ENCODE measurements around the gene SLC6A7.

SLC6A7 gene

DNA sequence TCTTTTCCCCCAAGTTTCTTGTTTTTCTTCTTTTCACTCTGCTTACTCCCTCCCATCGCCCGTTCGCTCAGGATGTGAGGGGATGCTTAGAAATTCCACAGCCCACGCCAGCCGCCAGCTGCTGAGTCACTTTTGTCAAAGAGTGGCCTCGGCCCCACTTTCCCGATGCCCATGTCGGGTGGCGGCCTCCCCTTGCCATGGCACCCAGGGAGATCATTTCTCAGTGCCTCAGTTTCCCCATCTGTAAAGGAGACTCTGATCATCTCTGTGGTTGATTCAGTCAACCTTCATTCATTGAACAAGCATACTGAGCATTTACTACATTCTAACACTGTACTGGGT is 33.9 kb upstream of the SLC6A7 start:
- no peak for DNase-seq

DNA sequence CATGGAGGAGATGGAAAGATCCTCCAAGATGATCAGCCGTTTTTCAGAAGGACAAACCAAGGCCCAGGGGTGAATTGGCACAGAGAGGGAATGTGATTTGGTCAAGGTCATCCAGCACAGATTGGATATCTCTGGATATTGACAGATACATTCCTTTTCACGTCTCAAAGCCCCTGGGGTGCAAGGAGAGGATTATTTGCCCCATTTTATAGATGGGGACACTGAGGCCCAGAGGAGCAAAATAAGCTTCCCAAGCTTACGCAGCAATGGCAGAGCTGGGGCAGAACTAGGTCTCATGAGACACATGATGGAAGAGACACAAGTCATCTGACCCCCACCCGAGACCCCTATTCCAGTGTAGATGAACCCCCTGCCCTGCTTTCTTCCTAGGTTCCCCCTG is 33.3 kb upstream of the SLC6A7 start:
- DNase-seq: no peak

DNA sequence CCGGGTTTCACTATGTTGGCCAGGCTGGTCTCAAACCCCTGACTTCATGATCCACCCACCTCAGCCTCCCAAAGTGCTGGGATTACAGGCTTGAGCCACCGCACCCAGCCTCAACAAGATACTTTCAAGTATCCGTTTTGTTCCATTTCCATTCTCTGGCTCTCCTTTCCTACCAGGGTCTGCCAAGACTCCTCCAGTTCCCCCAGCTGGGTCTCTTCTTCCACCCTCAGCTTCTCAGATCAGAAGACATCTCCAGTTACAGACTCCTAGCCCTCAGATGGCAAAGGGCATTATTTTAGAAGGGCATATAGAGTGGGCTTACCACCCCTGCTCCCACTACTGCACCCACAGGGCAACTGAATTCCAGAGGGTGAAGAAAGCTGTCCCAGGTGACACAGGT is 32.7 kb upstream of the SLC6A7 start:
- no peak for DNase-seq

DNA sequence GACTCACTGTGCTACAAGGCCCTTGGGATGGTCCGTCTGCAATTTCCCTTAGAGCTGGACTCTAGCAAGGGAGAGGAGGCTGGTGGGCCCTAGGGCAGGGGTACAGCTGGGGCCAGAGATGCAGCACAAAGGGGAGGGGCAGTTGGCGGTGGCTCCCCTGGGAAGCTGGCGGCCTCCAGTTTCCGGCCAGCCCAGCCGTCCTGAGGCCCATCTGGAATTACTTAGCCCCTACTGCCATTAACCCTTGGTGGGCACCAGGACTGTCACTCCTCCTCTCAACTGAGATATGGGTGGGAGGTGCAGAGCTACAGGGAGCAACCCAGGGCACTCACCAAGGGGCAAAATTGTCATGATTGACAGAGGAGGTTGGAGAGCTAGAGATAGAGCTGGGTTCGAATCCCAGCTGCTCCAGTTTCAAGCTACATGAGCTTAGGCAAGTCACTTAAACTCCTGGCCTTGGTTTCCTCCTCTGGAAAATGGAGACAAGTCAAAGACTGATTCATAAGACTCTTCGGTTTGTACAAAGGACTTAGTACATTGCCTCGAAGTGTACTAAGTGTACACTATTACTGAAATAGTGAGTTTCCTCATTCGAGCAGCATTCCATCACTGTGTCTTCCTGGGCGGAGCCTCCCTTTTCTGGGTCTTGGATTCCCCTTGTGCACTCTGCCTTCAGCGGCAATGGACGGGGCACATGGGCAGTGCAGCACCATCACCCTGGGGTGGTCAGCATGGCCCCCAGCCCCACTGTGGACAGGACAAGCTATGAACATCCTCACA is 31.5 kb upstream of the SLC6A7 start:
- no peak for DNase-seq

DNA sequence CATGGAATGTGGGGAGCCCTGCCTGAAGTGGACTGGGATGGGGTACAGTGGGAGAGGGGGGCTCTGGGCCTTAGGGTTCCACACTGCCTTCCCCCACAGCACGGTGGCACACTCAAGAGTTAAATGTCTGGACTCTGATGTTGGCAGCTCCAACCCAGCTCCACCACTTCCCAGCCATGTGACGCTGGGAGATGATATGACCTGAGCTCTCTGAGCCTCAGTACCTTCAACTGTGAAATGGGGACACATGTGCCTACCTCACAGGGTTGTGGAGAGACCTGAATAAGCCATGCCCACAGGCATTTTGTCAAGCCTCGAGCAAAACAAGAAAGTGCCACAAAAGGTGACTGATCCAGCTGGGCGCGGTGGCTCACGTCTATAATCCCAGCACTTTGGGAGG is 30.8 kb upstream of the SLC6A7 start:
- DNase-seq: no peak

DNA sequence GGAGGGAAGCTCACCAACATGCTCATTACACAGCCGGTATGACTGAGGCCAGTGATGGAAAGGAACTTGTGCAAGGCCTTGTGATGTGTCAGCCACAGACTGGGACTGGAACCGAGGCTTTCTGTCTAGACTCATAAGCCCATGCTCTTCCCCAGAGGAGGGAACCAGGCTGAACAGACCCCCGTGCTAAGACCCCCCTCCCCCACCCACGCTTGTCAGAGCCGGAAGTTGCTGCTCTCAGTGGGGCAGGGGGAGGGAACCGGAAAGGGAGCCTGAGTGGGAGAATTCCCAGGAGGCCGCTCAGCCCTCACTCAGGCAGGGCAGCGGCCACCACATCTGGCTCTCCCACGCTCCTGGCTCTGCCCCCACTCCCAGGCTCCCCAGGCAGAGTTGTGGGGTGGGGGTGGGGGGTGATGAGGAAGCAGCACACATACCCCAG is 30.1 kb upstream of the SLC6A7 start:
- peak; percentile 69 for DNase-seq

DNA sequence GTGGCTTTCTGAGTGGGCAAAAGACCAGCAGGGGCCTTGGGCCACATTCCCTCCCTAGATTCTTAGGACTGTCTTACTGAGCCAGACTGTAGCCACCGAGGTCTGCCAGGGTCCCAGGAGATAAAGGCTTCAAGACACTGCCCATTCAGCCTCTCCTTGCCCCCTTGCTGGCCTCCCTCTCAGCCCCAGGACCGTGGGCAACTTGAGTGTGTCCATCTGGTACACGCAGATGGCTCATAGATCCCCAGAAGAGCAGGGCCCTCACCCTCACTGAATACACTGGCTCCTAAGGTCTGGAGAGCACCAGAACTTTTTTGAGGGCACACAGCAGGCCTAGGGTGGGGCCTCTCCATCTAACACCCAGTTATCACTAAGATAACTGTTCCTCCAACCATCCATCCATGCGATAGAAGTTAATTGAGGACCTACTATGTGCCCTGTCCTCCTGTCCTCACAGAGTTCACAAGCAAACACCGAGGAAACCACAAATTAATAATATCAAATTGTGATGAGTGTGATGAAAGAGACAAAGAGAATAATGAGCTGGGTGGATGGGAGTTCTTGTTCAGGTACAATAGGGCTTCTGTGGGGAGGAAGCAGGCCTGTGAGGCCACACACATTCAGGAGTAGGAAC is 29.3 kb upstream of the SLC6A7 start:
- no peak for DNase-seq

DNA sequence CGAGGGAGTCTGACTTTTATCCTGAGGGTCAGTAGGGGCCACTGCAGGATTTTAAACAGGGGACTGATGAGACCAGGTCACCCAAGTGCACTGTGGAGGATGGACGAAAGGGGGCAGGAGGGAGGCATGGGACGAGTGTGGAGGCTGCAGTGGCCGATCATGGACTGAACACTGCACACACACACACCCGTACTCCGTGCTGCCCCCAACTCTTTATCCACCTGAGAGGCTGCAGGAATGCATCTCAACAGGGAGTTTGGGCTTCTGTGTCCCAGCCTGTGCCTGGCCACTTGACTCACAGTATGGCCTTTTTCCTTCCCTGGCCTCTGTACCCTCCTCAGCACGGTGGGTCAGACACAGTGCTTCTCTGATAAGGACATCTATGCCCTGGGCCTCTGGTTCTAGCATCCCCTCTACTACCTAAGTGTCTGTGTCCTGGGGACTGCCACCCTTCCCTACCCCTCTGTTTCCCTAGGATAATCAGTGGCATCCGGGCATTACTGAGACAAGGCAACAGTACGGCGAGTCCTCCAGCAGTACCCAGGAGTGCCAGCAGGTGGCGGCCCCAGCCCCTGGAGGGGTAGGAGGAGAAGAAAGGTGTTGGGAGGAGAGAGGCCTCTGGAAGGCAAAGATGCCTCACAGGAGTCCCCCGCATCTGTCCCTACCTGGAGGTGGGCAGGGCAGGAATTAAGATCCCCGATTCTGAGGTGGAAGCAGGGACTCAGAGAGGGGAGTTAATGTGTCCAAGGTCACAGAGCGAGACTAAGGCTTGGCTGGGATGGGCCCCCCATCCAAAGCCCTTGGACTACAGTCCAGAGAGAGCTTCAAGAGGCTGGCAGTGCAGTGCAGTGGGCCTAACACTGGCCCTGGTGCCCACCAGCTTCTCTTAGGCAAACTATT is 28.4 kb upstream of the SLC6A7 start:
- DNase-seq: peak; percentile 87

DNA sequence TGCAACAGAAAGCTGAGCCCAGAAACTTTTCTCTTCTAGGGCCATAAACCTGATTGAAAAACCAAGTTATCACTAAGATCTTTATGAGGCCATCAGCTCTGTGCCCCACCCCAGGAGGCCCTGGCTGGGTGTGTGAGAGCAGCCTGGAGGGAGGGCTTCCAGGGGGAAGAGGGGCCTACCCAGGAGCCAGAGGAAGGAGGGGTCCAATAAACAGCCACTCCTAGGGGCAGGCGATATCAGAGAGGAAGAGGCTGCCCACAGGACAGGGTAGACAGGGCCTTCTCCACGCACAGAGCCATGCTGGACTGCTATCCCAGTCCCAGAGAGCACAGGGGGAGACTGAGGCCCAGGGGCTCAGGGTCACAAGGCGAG is 27.7 kb upstream of the SLC6A7 start:
- DNase-seq: no peak

DNA sequence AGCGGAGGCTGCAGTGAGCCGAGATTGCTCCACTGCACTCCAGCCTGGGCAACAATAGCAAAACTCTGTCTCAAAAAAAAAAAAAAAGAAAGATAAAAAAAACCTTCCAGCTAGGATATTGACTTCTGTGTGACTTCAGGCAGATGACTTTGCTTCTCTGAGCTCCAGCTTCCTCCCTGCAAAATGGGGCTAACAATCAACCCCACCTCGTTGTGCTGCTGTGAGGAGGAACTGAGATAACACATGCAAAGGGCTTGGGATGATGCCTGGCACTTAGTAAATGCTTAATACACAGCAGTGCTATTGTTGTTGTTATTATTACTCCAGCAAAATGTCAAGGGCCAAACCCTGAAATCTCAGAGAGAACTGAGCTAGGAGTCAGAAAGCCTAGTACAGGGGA is 26.8 kb upstream of the SLC6A7 start:
- DNase-seq: no peak

DNA sequence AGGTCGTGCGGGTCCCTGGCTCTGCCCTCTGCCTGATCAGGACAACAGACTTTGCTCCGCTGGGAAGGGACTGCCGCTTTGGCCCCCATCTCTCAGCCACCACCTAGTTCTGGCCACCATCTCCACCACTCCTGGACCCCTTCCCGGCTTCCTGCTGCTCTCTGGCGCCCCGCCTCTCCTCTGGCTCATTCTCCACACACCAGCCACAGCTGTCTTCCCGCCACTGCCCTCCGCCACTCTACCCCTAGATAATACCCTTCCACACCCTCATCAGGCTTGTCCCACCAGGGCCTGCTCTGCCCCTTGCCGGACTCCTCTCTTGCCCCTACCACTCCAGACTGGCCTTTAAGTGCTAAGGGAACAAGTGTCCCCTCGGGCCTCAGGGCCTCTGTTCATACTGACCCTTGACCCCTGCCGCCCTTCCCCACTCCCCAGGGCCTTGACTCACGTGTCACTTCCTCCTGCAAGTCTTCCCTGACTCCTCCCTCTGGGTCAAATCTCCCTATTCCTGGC is 26.3 kb upstream of the SLC6A7 start:
- DNase-seq: peak; percentile 85

DNA sequence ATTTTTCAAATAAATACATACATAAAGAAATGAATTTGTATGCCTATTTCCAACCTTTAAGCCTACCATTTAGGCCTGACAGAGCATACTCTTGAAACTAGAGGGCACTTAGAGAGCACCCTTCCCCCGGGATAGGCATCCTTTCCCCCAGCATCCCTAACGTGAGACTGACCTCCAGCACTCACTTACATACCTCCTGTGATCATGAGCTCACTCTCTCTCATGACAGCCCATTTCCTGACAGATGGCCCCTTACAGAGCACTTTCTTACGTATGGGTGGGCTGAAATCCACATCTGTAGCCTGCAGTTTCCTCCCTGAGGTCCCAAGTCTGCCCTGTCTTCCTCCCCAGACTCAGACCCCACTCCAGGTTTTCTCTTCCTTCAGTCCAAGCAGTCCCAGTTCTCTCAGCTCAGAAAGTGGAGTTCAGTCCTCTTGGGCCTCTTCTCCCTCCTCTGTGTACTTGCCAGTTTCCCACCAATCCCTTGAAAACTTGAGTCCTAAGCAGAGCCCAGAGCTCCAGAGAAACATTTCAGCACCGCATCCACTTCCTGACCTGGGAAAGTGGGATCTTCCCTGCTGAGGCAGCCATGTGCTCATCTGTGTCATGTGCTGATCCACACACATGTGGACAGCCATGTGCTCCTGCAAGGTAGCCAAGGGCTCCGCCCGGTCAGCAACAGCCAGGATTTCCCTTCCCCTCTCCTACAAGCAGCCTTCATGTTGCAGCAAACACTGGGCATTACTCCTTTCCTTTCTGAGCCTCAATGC is 25.5 kb upstream of the SLC6A7 start:
- peak; percentile 84 for DNase-seq

DNA sequence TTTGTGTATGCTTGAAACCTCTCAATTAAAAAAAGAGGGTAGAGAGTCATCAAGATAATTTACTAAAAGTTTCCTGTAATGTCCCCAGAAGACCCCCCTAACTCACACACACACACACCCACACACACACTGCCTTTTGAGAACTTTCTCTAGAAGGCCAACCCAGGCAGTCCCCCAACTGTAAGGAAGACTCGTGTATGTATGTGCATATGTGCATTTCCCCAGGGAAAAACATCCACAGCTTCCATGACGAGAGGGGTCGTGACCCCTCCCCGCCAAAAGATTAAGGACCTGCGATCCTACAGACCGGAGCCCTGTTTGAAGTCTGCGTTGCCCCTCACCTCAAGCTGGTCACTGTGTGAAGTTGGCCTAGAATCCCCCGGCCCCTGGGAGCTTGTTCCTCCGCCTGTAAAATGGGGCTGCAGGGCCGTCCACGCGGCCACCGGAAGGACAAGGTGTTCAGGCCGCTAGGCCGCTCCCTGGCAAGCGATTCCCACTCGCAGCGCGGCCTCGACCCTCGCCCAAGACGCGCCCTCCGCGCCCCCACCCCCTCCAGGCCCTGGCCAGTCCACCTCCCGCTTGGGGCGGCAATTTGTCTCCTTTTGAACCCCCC is 23.7 kb upstream of the SLC6A7 start:
- no peak for DNase-seq

DNA sequence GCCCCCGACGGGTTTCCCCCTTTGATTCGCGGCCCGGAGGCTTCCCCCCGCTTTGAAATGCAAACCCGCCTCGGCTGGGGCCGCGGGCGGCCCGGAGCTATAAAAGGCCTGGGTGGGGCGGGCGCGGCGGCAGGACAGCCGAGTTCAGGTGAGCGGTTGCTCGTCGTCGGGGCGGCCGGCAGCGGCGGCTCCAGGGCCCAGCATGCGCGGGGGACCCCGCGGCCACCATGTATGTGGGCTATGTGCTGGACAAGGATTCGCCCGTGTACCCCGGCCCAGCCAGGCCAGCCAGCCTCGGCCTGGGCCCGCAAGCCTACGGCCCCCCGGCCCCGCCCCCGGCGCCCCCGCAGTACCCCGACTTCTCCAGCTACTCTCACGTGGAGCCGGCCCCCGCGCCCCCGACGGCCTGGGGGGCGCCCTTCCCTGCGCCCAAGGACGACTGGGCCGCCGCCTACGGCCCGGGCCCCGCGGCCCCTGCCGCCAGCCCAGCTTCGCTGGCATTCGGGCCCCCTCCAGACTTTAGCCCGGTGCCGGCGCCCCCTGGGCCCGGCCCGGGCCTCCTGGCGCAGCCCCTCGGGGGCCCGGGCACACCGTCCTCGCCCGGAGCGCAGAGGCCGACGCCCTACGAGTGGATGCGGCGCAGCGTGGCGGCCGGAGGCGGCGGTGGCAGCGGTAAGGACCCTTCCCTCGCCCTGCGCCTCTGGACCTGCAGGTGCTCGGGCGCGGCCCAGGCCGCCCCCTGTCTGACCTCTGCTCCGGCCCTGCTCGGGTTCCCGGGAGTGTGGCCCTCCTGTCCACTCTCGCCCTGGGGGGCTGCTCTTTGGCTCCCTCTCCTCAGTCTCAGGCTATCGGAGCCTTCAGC is 23.0 kb upstream of the SLC6A7 start, which contains the start of gene CDX1:
CDX1 (plus strand) TSS at position 129 of the 862 bp plus-strand sequence; CDS start at position 228, 99 bp downstream.
- DNase-seq: no peak

DNA sequence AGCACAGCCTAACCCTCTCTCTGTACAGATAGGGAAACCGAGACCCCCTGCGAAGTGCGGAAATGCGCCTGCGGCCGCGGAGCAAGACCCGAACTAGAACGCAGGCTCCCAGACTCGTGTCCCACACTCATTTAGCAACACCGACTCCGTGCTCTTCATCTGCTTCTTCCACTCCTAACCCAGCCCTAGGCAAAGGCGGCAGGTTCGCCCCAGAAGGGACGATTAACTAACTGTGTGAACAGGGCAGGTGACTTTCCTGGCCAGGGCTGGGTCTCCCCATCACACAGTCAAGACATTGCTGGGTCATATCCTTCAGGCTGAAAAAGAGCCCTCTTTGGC is 22.4 kb upstream of the SLC6A7 start:
- DNase-seq: no peak

DNA sequence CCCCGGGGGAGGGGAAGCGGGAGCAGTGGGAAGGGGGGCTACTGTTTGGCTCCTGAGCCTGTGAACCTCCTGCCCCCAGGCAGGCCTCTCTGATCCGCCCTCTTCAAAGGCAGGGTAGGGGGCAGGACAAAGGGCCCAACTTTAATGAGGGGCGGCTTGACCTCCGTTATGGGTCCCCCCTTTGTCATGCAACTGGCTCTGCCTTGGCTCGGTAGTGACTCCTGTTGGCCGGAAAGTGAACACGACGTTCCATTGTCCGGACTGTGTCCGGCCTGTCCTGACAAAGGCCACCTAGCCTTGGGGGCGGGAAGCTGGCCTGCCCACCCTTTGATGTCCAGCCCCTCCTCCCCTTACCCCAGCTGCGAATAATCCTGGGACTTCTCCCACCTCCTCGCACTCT is 22.0 kb upstream of the SLC6A7 start:
- DNase-seq: no peak

DNA sequence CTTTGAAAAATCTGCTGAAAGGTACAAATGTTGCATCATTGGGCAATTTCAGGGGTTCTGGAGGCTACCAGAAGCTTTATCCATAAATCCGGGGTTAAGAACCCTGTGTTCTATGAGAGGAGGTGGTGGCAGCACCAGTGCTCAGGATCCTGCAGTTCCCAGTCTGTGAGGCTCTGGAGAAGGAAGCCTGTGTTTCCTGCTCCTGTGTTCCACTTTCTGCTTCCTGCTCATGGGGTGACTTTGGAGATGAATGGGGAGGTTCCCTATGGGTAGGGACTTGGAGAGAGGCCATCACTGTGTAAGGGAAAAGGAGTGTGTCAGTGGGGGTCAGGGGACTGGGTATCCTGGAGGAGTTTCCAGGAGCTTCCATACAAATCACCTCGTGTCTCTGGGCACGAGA is 21.0 kb upstream of the SLC6A7 start:
- DNase-seq: no peak

DNA sequence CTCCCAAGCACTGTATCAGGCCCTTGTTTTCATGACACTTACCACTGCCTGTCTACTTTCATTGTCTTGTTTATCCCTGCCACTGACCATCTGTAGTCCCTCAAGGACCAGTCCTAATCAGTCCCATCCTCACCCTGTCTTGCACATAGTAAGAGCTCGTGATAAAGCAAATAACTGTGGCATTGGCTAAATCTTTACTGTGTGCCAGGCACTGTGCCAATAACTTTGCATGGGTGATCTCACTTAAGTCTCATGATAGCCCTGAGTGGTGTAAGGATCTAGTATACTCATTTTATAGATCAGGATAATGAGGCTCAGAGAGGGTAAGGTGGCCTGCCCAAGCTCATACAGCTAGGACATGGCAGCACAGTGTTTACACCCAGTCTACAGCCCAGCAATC is 17.7 kb upstream of the SLC6A7 start:
- no peak for DNase-seq

DNA sequence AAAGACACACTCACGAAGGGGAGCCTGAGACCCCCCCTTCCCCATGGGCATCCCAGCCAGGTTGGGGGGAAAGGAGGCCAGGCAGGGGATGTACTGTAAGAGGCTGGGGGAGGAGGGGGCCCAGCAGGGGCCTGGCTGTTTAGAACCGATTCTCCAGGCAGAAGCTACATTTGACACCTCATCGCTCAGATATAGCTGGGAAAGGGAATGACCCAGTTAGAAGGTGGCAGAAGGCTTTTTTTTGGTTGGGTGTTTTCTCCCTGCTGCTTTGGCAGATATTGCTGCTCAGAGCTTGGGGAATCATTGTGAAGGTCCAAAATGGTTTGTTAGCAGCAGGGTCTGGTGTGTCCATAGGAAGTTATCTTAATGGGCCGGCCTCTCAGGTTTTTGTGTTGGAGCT is 17.3 kb upstream of the SLC6A7 start:
- no peak for DNase-seq

DNA sequence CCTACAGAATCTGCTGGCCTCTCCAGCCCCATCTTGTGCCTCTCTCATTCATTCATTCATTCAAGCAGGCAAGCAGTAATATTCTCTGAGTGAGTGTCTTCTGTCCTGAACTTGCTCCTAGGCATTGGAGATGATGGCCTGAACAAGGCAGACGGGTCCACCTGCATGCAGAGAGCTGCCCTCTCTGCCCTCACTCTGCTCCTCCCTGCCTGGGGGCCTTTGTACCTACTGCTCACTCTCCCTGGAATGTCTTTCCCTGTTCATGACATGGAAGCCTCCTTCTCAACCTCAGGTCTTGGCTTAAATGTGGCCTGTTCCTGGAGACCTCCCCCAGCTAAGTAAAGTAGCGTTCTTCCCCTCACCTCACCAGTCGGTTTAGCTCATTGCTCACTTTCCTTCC is 16.7 kb upstream of the SLC6A7 start:
- no peak for DNase-seq

DNA sequence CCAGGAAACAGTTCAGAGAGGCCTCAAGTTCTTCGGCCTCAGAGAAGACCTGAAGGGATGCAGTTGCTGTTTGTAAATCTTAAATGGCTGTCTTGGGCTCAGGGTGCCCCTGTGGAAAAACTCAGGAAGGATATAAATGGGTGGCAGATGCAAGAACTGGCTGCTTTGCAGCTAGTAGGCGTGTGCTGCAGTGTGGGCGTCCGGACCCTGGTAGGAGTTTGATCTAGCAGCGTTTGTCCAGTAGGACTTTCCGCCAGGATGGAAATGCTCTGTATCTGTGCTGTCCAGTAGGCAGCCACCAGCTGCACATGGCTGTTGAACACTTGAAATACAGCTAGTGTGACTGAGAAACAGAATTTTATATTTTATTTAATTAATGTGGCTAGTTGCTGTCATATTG is 15.6 kb upstream of the SLC6A7 start:
- DNase-seq: no peak
